HCT116 (cell line): ENCODE results near the gene SP140L. TPM values are rescaled to one million over a fixed set of nuclear protein-coding genes. Genes with fewer than 3 reads are reported as not detected.

Experiments
- ATAC-seq: fragments of 200-7000 bp; cut with Tn5 transposase; 2 replicates; pipeline ENCODE4 v1.9.1; 2020; ENCODE audit warnings: mild to moderate bottlenecking, moderate library complexity
- BruUV-seq: library from RNA; stranded (reverse); fragments of 400-500 nt; replicated peaks from 2 replicates; lab custom pipeline; 2021; lab: Mats Ljungman, UMichigan
- CTCF ChIA-PET: fragments of 300-600 bp; sonication (Branson Sonifier 250); formaldehyde crosslinking; loops from one replicate; lab custom pipeline; 2021; ENCODE audit warnings: antibody characterized with exemption; lab: Charles Lee
- POLR2A ChIA-PET: fragments of 300-600, 350-600 bp; sonication (Branson Sonifier 250); formaldehyde crosslinking; loops from one replicate; lab custom pipeline; 2021; ENCODE audit warnings: antibody characterized with exemption; lab: Charles Lee
- RAD21 ChIA-PET, 2 experiments: fragments of 300-600 bp; sonication (Branson Sonifier 250); formaldehyde crosslinking; loops; one replicate each; lab custom pipeline; 2023; ENCODE audit warnings: low total read pairs in 2 of 2; ENCODE audit not compliant: uncharacterized antibody in 2 of 2, unreplicated experiment in 2 of 2, low non-redundant PET in 1 of 2; lab: Charles Lee
- DNase-seq: peaks from one replicate; pipeline ENCODE4 v3.0.0-alpha.2; 2010; ENCODE audit warnings: low read depth, low spot score
- H2AFZ ChIP-seq: fragments of 200-600 bp; shearing (Covaris generic), sonication (generic); 2 replicates; pipeline ENCODE4 v1.6.1; 2017; ENCODE audit warnings: low read depth, mixed run types, mixed read lengths, antibody characterized with exemption, low read length; ENCODE audit not compliant: poor library complexity, severe bottlenecking
- H3K27ac ChIP-seq: 2 replicates; pipeline ENCODE4 v1.5.1; 2012; ENCODE audit warnings: low read depth, low read length
- H3K27me3 ChIP-seq: fragments of 200-600 bp; sonication (generic); 2 replicates; pipeline ENCODE4 v1.6.1; 2016; ENCODE audit warnings: mixed run types, low read length, mixed read lengths; ENCODE audit not compliant: insufficient read depth
- H3K36me3 ChIP-seq, 2 experiments: fragments of 200-500 bp in 1 of 2; fragments of 200-600 bp in 1 of 2; sonication (Bioruptor generic) in 1 of 2; sonication (generic) in 1 of 2; 2 replicates each; pipeline versions ENCODE4 v1.5.1 to v1.6.1; 2014 to 2016; ENCODE audit warnings: low read length in 2 of 2, inconsistent platforms in 1 of 2, mixed read lengths in 1 of 2, mixed run types in 1 of 2; ENCODE audit not compliant: insufficient read depth in 2 of 2, control insufficient read depth in 1 of 2
- H3K4me1 ChIP-seq, 2 experiments: fragments of 200-600 bp in 1 of 2; sonication (generic) in 1 of 2; 2 replicates each; pipeline versions ENCODE4 v1.5.1 to v1.6.1; 2012 to 2017; ENCODE audit warnings: low read length in 2 of 2, inconsistent platforms in 1 of 2, mild to moderate bottlenecking in 1 of 2, mixed read lengths in 1 of 2, mixed run types in 1 of 2, moderate library complexity in 1 of 2; ENCODE audit not compliant: insufficient read depth in 2 of 2, control insufficient read depth in 1 of 2
- H3K4me2 ChIP-seq: fragments of 200-600 bp; sonication (generic); 2 replicates; pipeline ENCODE4 v1.6.1; 2017; ENCODE audit warnings: mixed run types, low read length, mixed read lengths
- H3K4me3 ChIP-seq, 2 experiments: fragments of 200-600 bp in 1 of 2; sonication (generic) in 1 of 2; replicated peaks in 1 of 2; 2 replicates each; pipeline ENCODE4 v1.5.1; 2011 to 2016; ENCODE audit warnings: low read length in 2 of 2, control low read depth in 1 of 2, low read depth in 1 of 2, mild to moderate bottlenecking in 1 of 2, mixed read lengths in 1 of 2, mixed run types in 1 of 2
- H3K79me2 ChIP-seq: fragments of 200-600 bp; sonication (generic); 2 replicates; pipeline ENCODE4 v1.6.1; 2017; ENCODE audit warnings: mild to moderate bottlenecking, mixed run types, low read length, moderate library complexity, mixed read lengths; ENCODE audit not compliant: insufficient read depth
- H3K9ac ChIP-seq: fragments of 200-600 bp; sonication (generic); 2 replicates; pipeline ENCODE4 v1.6.1; 2016; ENCODE audit warnings: low read length, mixed read lengths
- H3K9me2 ChIP-seq: fragments of 200-600 bp; sonication (generic), shearing (Covaris generic); 2 replicates; pipeline ENCODE4 v1.6.1; 2017; ENCODE audit warnings: mixed run types, mild to moderate bottlenecking, moderate library complexity; ENCODE audit not compliant: insufficient read depth
- H3K9me3 ChIP-seq, 2 experiments: fragments of 200-500 bp in 1 of 2; fragments of 200-600 bp in 1 of 2; sonication (Bioruptor generic) in 1 of 2; sonication (generic) in 1 of 2; 2 replicates each; pipeline ENCODE4 v1.6.1; 2014 to 2017; ENCODE audit warnings: low read length in 2 of 2, mixed read lengths in 2 of 2, inconsistent platforms in 1 of 2, low read depth in 1 of 2, mild to moderate bottlenecking in 1 of 2, mixed run types in 1 of 2, moderate library complexity in 1 of 2; ENCODE audit not compliant: control insufficient read depth in 1 of 2, insufficient read depth in 1 of 2
- H4K20me1 ChIP-seq: fragments of 200-600 bp; sonication (generic), shearing (Covaris generic); 2 replicates; pipeline ENCODE4 v1.6.1; 2017; ENCODE audit warnings: mixed run types, mild to moderate bottlenecking, moderate library complexity; ENCODE audit not compliant: insufficient read depth
- CTCF ChIP-seq, 3 experiments: fragments of 200-600 bp in 1 of 3; sonication (generic) in 1 of 3; IDR thresholded peaks in 2 of 3; conservative IDR thresholded peaks in 1 of 3; 2 replicates each; pipeline ENCODE4 v1.5.1; 2012 to 2017; ENCODE audit warnings: low read depth in 2 of 3, low read length in 2 of 3, antibody characterized with exemption in 1 of 3, borderline replicate concordance in 1 of 3, control low read depth in 1 of 3, mild to moderate bottlenecking in 1 of 3, mixed read lengths in 1 of 3, mixed run types in 1 of 3, moderate library complexity in 1 of 3; ENCODE audit not compliant: insufficient read depth in 1 of 3
- ELF1 ChIP-seq: IDR thresholded peaks from 2 replicates; pipeline ENCODE4 v1.6.1; 2012; ENCODE audit warnings: low read depth, borderline replicate concordance
- JUND ChIP-seq: IDR thresholded peaks from 2 replicates; pipeline ENCODE4 v1.6.1; 2012
- SIN3A ChIP-seq: IDR thresholded peaks from 2 replicates; pipeline ENCODE4 v1.6.1; 2012; ENCODE audit warnings: low read depth
- TCF7L2 ChIP-seq: IDR thresholded peaks from 2 replicates; pipeline ENCODE4 v1.7.0; 2011; ENCODE audit warnings: borderline replicate concordance, inconsistent platforms; ENCODE audit not compliant: insufficient read depth, insufficient read length; ENCODE audit errors: extremely low read depth
- ZFX ChIP-seq: fragments of 450-650 bp; IDR thresholded peaks from 2 replicates; pipeline ENCODE4 v1.6.1; 2017
- intact Hi-C: fragments of 100-400 bp; cut with micrococcal nuclease; formaldehyde crosslinking; loops from 2 replicates; pipeline ENCODE4 v1.10.0; 2022
- total RNA-seq: library from RNA; stranded (reverse); gene quantifications from one replicate; pipeline ENCODE4 v1.2.1, GENCODE V29; 2021; ENCODE audit not compliant: unreplicated experiment
- TF ChIP-seq, protein P1 (sequence below): IDR thresholded peaks from 2 replicates; pipeline ENCODE4 v1.6.1; 2011; ENCODE audit warnings: mild to moderate bottlenecking, low read length, moderate library complexity; ENCODE audit not compliant: insufficient replicate concordance; ENCODE audit errors: extremely low read depth

SP140L gene
- total RNA-seq, 1 experiment from 2014 or later: 28.9 TPM

GRCh38 chr2:230327418-230328154 is 593 bp downstream of the SP140L start:
- peak overlapping the region; percentile 49 for H3K27ac ChIP-seq
- BruUV-seq: TSS peak; percentile 58
- POLR2A ChIA-PET: interaction anchor here (0.7 to 1.1 kb wide), 3 partner anchors 8 to 88 kb away, joined by 4 to 5 read pairs (median 5); no protein-coding TSS in a partner anchor
- peaks cover 3 to 37% of the 10 kb centered on the region in 2 experiments; a peak in 3 of 4 replicates for H3K4me1 ChIP-seq
- no peaks in the 10 kb centered on the region for H4K20me1 ChIP-seq
- H2AFZ ChIP-seq: peak overlapping the region; percentile 30
- H3K9ac ChIP-seq: peak overlapping the region; percentile 71
- RAD21 ChIA-PET: no interaction called here
- TF ChIP-seq SIN3A: 0 out of 2 replicates have a peak, but pooled peaks have one; percentile 18
- TF ChIP-seq CTCF (IDR thresholded peaks at IDR 0.05 in 2 of 3, conservative IDR thresholded peaks at IDR 0.05 in 1 of 3; ENCODE audit: borderline replicate concordance in 1 of 3, insufficient read depth in 1 of 3, low read depth in 2 of 3, low read length in 2 of 3): no peak
- TF ChIP-seq ZFX: peak; percentile 48; the same call in 1 of the 2 replicates
- intact Hi-C loops: no loop called here
- CTCF ChIA-PET: no interaction called here
- H3K9me3 ChIP-seq: no peaks in the 10 kb centered on the region
- peaks cover 22% of the 10 kb centered on the region for H3K79me2 ChIP-seq
- DNase-seq: no peak
- ATAC-seq: peak; percentile 5; the same call in 1 of the 2 replicates
- peak overlapping the region; percentile 46 to 74 for H3K4me3 ChIP-seq
- no peaks in the 10 kb centered on the region for H3K9me2 ChIP-seq
- peak overlapping the region; percentile 91 for H3K4me2 ChIP-seq
- no peaks in the 10 kb centered on the region for H3K36me3 ChIP-seq
- H3K27me3 ChIP-seq: no peaks in the 10 kb centered on the region

DNA sequence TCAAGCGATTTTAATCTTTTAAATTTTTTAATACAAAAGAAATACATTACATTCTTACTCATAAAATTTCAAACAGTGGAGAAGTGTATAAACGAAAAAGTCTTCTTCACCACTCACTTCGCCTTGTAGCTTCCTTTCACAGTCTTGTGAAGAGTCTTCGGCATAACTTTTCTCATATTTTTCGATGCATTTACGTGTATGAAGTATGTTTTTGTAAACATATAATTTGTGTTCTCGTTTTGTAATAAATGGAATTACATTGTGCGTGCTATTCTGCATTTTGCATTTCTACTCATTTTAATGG is 1.1 kb downstream of the SP140L start:
- H3K27ac ChIP-seq: no peak overlapping the region
- TF ChIP-seq TCF7L2 (no peak), ZFX (no peak), ELF1 (no peak), CTCF (IDR thresholded peaks at IDR 0.05 in 2 of 3, conservative IDR thresholded peaks at IDR 0.05 in 1 of 3; ENCODE audit: borderline replicate concordance in 1 of 3, insufficient read depth in 1 of 3, low read depth in 2 of 3, low read length in 2 of 3) (no peak), JUND (no peak)
- TF ChIP-seq, protein P1, sequence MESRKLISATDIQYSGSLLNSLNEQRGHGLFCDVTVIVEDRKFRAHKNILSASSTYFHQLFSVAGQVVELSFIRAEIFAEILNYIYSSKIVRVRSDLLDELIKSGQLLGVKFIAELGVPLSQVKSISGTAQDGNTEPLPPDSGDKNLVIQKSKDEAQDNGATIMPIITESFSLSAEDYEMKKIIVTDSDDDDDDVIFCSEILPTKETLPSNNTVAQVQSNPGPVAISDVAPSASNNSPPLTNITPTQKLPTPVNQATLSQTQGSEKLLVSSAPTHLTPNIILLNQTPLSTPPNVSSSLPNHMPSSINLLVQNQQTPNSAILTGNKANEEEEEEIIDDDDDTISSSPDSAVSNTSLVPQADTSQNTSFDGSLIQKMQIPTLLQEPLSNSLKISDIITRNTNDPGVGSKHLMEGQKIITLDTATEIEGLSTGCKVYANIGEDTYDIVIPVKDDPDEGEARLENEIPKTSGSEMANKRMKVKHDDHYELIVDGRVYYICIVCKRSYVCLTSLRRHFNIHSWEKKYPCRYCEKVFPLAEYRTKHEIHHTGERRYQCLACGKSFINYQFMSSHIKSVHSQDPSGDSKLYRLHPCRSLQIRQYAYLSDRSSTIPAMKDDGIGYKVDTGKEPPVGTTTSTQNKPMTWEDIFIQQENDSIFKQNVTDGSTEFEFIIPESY: no peak
- TF ChIP-seq, all 23 proteins: peak for 0
- peaks cover 26% of the 10 kb centered on the region for H3K79me2 ChIP-seq
- H3K36me3 ChIP-seq: no peaks in the 10 kb centered on the region
- BruUV-seq: no TSS peak
- DNase-seq (no peak), ATAC-seq (no peak)
- H3K4me3 ChIP-seq: peak overlapping the region; percentile 46 to 74; a peak in 2 of 4 replicates
- no peaks in the 10 kb centered on the region for H4K20me1 ChIP-seq
- H3K9me3 ChIP-seq: no peaks in the 10 kb centered on the region
- ChIA-PET POLR2A (no interaction called here), CTCF (no interaction called here), RAD21 (no interaction called here)
- H3K4me2 ChIP-seq: peak overlapping the region; percentile 91
- H3K4me1 ChIP-seq: peaks cover 3 to 36% of the 10 kb centered on the region in 2 experiments; a peak in 3 of 4 replicates
- H2AFZ ChIP-seq: no peak overlapping the region
- H3K27me3 ChIP-seq: no peaks in the 10 kb centered on the region
- intact Hi-C loops: no loop called here
- no peaks in the 10 kb centered on the region for H3K9me2 ChIP-seq
- no peak overlapping the region for H3K9ac ChIP-seq
